ENCODE measurements around the gene KIAA0232.
A peak's percentile ranks its signal among the peaks of the same experiment; 100 is the strongest.
"Not testable (repeated sequence)": the region's sequence is repeated elsewhere in the genome, so short reads cannot be mapped to it uniquely, and the experiment has no call there.

The KIAA0232 gene

GRCh38 chr4:6773616-6774540, 8.6 kb upstream of the KIAA0232 start:
- DNase-seq (ENCODE audit: low read depth): no peak

GRCh38 chr4:6775746-6776145, 6.8 kb upstream of the KIAA0232 start:
- DNase-seq (ENCODE audit: low read depth): no peak

GRCh38 chr4:6776920-6777635, 5.4 kb upstream of the KIAA0232 start:
- DNase-seq (ENCODE audit: low read depth): no peak

- DNase-seq (ENCODE audit: low read depth): no peak
These were observed 4.8 kb upstream of the KIAA0232 start for GRCh38 chr4:6777636-6778281.

GRCh38 chr4:6778435-6778834, 4.1 kb upstream of the KIAA0232 start:
- DNase-seq (ENCODE audit: low read depth): no peak

GRCh38 chr4:6779667-6780565, 2.6 kb upstream of the KIAA0232 start:
- DNase-seq (ENCODE audit: low read depth): peak; percentile 38

GRCh38 chr4:6781113-6781512, 1.4 kb upstream of the KIAA0232 start:
- no peak for DNase-seq (ENCODE audit: low read depth)

- DNase-seq (ENCODE audit: low read depth): no peak
These were observed 966 bp upstream of the KIAA0232 start for GRCh38 chr4:6781561-6781960.

- no peak for DNase-seq (ENCODE audit: low read depth)
These were observed 251 bp downstream of the KIAA0232 start for GRCh38 chr4:6782846-6783110.

- peak; percentile 86 for DNase-seq (ENCODE audit: low read depth)
These were observed 819 bp downstream of the KIAA0232 start for GRCh38 chr4:6783111-6783981.

- DNase-seq (ENCODE audit: low read depth): no peak
These were observed 3.0 kb downstream of the KIAA0232 start for GRCh38 chr4:6785572-6785925.

GRCh38 chr4:6788123-6788522, 5.6 kb downstream of the KIAA0232 start:
- DNase-seq (ENCODE audit: low read depth): no peak

- DNase-seq (ENCODE audit: low read depth): not testable (repeated sequence)
These were observed 8.7 kb downstream of the KIAA0232 start for GRCh38 chr4:6791245-6791644.

- not testable (repeated sequence) for DNase-seq (ENCODE audit: low read depth)
These were observed 9.3 kb downstream of the KIAA0232 start for GRCh38 chr4:6791796-6792195.

GRCh38 chr4:6794189-6794588, 11.7 kb downstream of the KIAA0232 start:
- DNase-seq (ENCODE audit: low read depth): no peak

- DNase-seq (ENCODE audit: low read depth): no peak
These were observed 13.3 kb downstream of the KIAA0232 start for GRCh38 chr4:6795821-6796220.

GRCh38 chr4:6797368-6797767, 14.8 kb downstream of the KIAA0232 start:
- not testable (repeated sequence) for DNase-seq (ENCODE audit: low read depth)

- DNase-seq (ENCODE audit: low read depth): no peak
These were observed 16.6 kb downstream of the KIAA0232 start for GRCh38 chr4:6799091-6799490.

- DNase-seq (ENCODE audit: low read depth): no peak
These were observed 19.5 kb downstream of the KIAA0232 start for GRCh38 chr4:6802025-6802424.

GRCh38 chr4:6802626-6803025, 20.1 kb downstream of the KIAA0232 start:
- no peak for DNase-seq (ENCODE audit: low read depth)

GRCh38 chr4:6803246-6803645, 20.7 kb downstream of the KIAA0232 start:
- DNase-seq (ENCODE audit: low read depth): no peak
